ENCODE data around the gene PAH.
A peak's percentile ranks its signal among the peaks of the same experiment; 100 is the strongest.

The PAH gene

DNA sequence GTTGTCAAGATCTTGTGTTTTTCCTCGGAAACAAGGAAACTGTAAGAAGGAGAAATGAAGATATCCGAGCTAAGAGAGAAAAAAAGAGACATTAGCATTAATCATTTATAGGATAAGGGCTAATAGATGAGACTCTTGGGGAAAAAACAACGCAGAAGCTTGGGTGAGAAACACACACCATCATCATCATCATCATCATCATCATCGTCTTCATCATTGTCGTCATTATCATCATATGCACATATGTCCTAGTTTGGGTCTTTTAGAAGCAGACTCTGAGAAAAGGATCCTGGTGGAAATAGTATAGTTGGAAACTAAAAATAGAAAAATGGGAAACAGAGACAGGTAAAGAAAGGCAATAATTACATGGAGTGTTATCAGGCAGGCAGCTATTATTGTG lies 95.9 kb downstream of the PAH start:
- no peak for DNase-seq (ENCODE audit: low spot score)

DNA sequence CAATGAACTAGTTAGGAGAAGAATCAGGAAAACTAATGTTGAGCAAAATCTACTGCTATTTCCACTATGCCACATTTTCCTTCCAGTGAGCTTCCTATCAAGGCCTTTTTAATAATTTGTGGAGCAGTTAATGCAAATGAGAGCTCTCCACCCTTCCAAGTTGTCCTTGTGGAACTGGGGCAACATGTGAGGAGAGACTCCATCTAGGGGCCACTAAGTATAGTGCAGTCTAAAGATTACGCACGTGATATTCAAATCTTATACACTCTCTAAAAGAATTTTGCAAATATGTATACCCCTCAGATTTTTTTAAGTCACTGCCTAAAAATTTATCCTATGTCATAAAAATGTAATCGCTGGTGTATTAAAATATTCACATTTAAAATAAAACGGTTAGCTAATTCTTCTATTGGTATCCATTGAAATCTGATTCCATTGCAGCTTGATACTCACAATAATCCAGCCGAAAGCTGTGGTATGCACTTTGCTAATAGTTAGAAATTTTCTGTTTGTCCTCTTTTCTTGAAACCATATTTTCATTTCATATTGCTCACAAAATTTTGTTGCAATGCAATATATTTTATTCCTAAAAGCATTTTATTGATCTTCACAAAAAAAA lies 100.1 kb downstream of the PAH start:
- DNase-seq (ENCODE audit: low spot score): peak; percentile 7

DNA sequence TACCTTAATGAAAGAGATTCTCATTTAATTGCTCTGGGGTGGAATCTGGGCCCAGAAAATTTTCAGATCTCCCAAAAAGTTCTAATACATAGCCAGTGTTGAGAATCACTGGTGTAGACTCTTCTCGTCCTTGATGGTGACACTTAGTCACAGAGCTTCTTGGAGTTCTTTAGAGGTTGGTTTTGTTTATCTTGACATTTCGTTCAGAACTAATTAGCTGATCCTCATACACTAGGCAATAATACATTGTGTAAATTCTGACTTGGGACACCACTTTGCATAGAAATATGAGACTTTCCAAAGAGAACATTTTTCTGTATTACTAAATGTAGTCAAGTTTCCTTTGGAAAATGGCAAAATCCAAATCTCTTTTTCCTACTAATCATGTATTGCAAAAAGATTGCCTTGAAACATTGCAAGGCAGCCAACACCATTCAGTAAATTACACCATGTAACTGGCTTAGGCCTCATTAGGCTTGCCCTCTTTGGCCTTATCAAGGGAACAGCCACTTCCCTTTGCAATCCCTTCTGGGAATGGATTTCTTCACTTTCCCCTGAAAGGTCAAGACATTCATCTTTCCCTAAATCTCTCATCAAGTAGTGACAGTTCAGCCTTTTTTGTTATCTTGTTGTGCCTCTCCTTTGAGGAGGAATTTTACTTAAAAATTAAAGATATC lies 102.2 kb downstream of the PAH start:
- no peak for DNase-seq (ENCODE audit: low spot score)

DNA sequence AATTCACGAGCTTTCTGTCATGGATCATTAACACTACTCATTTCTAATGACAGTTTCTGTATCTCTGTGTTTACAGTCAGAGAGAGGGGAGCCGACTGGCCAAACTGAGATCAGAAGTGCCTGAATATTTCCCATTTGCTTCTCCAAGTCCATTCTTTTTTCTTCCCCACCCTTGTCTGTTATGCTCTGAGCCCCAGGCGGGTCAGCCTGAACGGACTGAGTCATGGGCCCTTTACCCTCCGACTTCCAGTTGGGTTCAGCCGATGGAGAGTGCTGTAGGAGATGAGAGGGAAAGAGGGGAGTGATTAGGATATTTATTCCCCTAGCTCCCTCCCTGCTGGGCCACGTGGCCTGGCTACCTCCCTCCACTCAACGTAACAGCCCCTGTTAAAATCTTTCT lies 104.7 kb downstream of the PAH start:
- no peak for DNase-seq (ENCODE audit: low spot score)

DNA sequence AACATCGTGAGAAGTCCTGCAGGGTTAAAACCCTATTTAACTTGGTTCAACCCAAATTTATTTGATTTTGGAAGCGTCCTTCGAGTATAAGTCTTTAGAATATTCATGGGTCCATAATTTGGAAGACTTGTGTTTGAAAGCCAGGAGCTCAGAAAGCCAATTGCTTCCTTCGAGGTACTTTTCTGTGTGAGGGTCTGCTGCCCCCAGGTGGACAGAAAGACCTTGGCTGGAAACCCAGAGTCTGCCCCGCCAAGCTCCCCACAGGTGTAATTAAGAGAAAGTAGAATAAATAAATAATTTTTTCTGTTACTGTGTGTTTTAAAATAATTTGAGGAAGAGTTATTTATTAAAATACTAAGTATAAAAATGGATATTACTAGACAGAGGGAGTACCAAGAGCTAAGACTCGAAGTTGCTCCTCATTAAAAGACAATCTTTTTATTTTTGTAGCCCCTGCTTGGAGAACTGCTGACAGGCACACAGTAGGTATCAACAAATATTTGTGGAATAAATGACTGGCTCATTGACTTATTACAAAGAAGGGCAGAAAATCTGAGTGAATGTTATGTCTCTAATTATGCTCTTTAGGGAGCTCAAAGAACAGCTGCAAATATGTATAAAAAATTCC lies 105.8 kb downstream of the PAH start:
- DNase-seq (ENCODE audit: low spot score): no peak

DNA sequence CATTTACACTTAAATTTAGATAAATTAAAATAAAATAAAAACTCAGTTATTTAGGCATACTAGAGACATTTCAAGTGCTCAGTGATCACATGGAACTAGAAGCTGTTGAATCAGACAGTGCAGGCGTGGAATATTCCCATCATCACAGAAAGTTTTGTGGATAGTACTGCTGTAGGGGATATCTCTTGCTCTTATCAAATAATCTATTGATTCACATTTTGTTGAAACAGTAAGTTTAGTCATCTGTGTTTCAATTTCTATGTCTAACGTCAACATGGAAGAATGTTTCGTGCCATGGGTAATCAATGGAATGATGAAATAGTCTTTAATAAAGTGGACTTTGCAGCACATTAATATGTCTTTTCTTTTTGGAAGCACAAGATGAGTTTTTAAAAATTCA lies 108.6 kb downstream of the PAH start:
- no peak for DNase-seq (ENCODE audit: low spot score)

DNA sequence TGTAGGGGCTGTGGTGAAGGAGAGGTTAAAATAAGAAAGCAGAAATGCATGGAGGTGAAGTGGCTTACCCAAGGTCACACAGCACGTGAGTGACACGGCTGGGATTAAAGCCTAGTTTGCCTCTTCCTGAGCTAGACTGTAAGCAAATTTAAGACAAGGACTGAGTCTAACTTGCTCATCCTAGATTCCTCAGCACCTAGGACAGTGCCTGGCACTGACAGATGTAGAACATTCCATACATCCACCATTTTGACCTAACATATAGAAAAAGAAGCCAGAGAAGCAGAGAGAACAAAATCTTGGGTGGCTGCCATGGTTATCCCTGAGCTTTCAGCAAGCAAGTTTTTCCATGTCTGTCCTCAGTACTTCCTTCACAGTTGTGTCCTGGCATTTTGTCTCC lies 110.5 kb downstream of the PAH start:
- DNase-seq (ENCODE audit: low spot score): no peak

DNA sequence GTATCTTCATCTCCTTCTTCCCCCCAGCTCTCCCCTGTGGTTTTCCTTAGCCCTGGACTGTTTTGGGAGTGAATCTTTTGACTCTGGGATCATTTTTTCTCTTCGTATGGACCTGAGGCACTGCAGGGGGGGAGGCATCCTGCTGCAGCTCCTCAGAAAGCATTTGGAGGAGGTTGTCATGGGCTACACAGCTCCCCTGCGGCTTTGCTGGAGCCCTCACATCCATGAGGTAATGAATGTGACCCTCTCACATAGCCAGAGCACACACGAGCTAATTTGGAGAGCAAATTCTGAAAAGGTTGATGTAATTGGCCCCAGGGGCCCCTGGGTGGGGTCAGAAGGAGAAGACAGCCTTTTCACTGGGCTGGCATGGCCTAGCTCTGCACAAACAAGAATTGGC lies 110.9 kb downstream of the PAH start:
- DNase-seq (ENCODE audit: low spot score): no peak

DNA sequence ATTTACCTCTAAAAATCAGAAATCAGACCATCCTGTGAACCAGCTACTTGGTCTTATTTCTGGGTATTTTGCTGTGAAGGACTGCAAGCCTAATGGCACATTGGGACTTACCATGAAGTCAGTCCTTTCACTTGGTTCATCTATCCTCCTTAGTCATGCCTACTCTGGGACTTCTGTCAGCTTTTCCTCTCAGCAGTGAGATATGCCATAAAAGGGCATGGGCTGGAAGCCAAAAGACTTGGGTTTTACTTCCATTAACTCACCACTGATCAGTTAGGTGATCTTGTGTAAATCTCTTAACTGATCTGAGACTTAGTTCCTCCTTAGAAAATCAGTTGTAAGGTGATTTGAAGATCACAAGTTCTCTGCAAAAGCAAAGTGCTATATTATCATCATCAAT lies 116.5 kb downstream of the PAH start:
- DNase-seq (ENCODE audit: low spot score): no peak

DNA sequence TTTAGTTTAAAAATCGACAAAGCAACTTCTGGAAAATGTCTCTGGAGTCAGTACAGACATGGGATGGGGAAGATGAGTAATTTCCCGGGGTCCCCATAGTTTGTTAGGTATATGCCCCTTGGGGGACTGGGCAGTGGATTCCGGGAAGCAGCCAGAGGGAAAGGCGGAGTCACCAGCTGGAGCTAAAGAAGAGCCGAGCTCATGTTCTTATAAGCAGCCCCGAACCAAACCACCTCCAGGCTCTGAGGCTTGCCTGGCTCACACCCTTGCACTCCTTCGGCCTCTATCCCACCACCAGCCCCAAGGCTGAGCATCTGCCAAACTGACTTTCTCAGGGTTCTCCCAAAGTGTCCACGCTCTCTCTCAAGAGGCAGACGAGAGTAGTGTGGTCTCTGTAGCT lies 117.8 kb downstream of the PAH start:
- DNase-seq (ENCODE audit: low spot score): no peak

DNA sequence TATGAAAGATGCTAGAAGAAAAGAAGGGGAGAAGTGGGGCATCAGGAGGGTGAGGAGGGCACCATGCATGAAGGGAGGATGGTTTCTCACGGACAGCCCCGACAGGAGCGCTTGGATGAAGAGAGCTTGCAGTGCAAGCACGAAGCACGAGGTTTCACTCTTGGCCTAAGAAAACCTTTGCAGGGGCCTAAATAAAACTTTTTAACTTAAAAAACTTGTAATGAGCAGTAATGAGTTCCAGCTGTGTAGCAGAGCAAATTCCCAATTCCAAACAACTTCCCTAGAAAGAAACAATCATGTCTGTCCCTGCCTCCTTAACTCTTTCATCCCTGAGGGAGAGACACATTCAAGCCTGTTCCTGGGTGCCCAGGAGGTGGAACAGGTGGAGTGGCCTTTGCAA lies 119.5 kb downstream of the PAH start:
- DNase-seq (ENCODE audit: low spot score): no peak

DNA sequence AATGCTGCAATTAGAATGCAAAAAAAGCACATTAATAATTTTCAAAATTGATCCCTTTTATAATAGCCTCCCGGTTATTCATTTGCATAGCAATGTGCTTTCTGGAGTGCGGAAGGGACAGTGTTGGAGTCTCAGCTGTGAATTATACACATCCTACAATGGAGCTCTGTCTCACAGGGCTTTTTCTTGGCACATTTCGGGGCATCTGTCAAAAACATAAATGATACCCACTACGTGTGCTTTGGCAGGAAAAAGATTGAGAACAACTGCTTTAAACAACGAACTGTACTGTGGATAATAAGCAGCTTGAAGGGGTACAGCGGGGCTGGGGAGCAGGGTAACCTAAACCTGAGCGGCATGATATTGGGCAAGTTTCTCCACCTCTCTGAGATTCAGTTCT lies 123.1 kb downstream of the PAH start:
- DNase-seq (ENCODE audit: low spot score): peak; percentile 9
